GM18508 (cell line): ENCODE results near the gene ATIC.

Experiments
- ATAC-seq: cut with Tn5 transposase; IDR thresholded peaks from one replicate; pipeline ENCODE4 v1.9.1; 2021; ENCODE audit warnings: moderate number of reproducible peaks; ENCODE audit not compliant: insufficient read depth, unreplicated experiment

ATIC gene

GRCh38 chr2:215311625-215312396 lies at the start of gene ATIC:
ATIC (plus strand) TSS chr2:215312059; CDS start chr2:215312143, 84 bp downstream.
- ATAC-seq: peak; percentile 94

- no peak for ATAC-seq
Measured at GRCh38 chr2:215262303-215262702, 49.6 kb upstream of the ATIC start.

GRCh38 chr2:215262741-215263362 lies 49.0 kb upstream of the ATIC start:
- no peak for ATAC-seq

GRCh38 chr2:215264374-215264773 lies 47.5 kb upstream of the ATIC start:
- ATAC-seq: no peak

- no peak for ATAC-seq
Measured at GRCh38 chr2:215269397-215270117, 42.3 kb upstream of the ATIC start.

GRCh38 chr2:215270118-215270451 lies 41.8 kb upstream of the ATIC start:
- ATAC-seq: no peak

- no peak for ATAC-seq
Measured at GRCh38 chr2:215271446-215271845, 40.4 kb upstream of the ATIC start.

GRCh38 chr2:215272918-215273317 lies 38.9 kb upstream of the ATIC start:
- ATAC-seq: no peak

GRCh38 chr2:215274829-215275228 lies 37.0 kb upstream of the ATIC start:
- ATAC-seq: no peak

- ATAC-seq: no peak
Measured at GRCh38 chr2:215275824-215276223, 36.0 kb upstream of the ATIC start.

- no peak for ATAC-seq
Measured at GRCh38 chr2:215277944-215278343, 33.9 kb upstream of the ATIC start.

GRCh38 chr2:215280326-215280725 lies 31.5 kb upstream of the ATIC start:
- no peak for ATAC-seq

- ATAC-seq: no peak
Measured at GRCh38 chr2:215283221-215283620, 28.6 kb upstream of the ATIC start.

- ATAC-seq: no peak
Measured at GRCh38 chr2:215286309-215286708, 25.6 kb upstream of the ATIC start.

GRCh38 chr2:215288112-215288815 lies 23.6 kb upstream of the ATIC start:
- no peak for ATAC-seq

GRCh38 chr2:215290980-215291599 lies 20.8 kb upstream of the ATIC start:
- no peak for ATAC-seq

GRCh38 chr2:215293879-215294278 lies 18.0 kb upstream of the ATIC start:
- ATAC-seq: no peak

GRCh38 chr2:215299337-215299859 lies 12.5 kb upstream of the ATIC start:
- ATAC-seq: no peak

- ATAC-seq: no peak
Measured at GRCh38 chr2:215301994-215302393, 9.9 kb upstream of the ATIC start.

- peak; percentile 13 for ATAC-seq
Measured at GRCh38 chr2:215311259-215311624, 617 bp upstream of the ATIC start.
